ENCODE data around the gene MTHFR.

MTHFR gene

GRCh38 chr1:11779715-11780379 is 25.9 kb downstream of the MTHFR start:
- DNase-seq = no peak

DNA sequence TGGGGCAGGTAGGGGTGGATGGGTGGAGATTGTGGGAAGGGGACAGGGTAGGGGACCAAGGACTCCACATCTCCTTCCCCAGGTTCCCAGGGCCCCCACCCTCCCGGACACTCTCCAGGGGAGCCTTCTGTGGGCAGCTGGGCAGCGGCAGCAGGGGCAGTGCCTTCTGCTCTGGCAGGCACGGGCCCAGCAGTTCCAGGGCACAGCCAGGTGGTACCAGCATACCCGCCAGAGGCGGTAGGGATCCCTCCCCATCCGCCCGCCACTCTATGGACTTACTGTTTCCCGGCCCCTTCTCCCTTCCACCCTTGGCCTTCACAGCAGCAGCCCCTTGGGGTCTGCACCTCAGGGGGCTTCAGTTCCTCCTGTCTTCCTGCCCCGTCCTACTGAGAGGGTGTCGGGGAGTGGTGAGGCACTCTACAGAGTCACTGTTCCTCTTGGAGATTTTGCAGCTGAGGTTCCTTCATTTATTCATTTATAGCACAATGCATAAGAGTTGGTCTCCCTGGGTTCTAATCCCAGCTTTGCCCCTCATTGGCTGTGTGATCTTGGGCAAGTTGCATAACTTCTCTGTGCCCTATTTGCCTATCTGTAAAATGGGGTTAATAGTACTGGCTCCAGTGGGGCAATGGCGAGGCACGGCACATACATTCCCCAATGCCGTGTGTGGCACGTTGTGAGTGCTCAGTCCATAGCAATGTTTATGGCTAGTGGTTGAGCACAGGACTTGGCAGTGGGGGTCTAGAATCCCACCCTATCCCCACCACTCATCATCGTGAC is 26.7 kb downstream of the MTHFR start:
- no peak for DNase-seq

DNA sequence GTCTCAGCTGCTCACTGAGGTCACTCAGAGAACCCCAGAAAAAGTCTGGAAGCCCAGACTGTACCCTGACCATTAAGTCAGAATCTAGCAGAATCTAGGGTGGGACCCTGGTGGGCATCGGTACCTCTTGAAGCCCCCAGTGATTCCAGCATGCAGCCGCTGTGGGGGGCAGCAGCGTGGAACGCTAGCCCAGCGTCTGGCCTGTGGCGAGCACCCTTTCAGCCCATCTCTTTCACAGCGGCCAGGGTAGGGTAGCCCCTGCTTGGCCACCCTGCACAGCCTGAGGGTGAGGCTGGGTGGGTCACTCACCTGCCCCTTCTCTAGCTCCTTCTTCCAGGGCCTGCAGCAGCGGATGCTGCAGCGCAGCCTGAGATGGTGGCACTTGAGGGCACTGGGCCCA is 27.4 kb downstream of the MTHFR start:
- no peak for DNase-seq

- DNase-seq = no peak
Observed at GRCh38 chr1:11777658-11778322, 28.0 kb downstream of the MTHFR start.

GRCh38 chr1:11774753-11775152 is 31.0 kb downstream of the MTHFR start:
- no peak for DNase-seq

DNA sequence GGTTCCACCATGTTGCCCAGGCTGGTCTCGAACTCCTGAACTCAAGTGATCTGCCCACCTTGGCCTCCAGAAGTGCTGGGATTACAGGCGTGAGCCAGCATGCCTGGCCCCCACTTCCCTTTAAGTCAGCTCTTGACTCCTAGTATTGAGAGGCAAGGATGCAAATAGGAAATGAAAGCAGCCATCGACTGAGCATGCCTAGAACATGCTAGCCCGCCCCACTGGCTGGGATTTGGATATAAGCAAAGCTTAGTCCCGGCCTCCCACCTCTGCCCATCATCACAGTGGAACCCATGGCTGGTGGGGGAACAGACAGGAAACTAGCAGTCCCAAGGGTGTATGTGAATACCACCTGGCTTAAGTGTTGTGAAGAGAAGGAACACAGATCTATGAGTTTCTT is 33.3 kb downstream of the MTHFR start:
- no peak for DNase-seq

GRCh38 chr1:11771481-11772043 is 34.2 kb downstream of the MTHFR start:
- no peak for DNase-seq

DNA sequence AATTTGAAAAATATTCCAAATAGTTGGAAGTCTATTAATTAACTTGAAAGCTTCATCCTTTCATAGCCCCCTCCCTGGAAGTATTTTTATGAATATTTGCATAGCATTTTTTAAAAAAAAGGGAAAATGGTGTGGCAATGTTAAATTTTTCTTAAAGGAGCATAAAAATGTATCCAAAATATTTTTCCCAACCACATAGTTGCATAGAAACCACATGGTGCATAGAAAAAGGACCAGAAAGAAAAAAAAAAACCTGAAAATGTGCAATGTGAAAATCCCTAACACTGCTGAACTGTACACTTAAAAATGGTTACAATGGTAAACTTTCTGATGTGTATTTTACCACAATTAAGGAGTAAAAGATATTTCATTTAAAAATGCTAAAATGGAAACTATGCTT is 35.8 kb downstream of the MTHFR start:
- no peak for DNase-seq

DNA sequence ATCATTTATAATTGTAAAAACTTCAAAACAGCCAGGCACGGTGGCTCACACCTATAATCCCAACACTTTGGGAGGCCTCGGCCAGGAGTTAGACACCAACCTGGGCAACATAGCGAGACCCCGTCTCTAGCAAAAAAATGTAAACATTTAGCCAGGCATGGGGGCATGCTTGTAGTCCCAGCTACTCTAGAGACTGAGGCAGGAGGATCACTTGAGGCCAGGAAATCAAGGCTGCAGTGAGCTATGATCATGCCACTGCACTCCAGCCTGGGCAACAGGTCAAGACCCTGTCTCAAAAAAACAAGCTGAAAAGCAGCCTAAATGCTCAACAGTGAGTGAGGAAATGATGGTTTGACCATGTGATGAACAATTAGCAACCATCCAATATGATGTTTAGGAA is 36.5 kb downstream of the MTHFR start:
- no peak for DNase-seq

DNA sequence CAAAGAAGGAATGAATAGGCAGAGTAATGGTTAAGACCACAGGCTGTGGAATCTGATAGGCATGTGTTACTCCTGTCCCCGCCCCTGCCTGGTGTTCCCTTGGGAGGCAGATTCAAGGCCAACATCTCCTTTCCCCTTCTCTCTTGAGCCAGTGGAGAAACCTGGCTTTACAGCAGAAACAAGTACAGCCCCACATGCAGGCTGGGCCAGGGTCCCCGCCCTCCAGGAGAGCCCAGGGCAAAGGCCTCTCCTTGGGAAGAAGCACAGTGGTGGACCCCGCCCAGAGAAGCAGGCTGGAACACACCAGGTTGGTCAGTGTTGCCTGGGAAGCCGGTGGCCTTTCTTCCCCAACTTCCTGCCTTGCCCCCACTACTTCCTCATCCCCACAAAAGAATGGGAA is 36.9 kb downstream of the MTHFR start:
- no peak for DNase-seq

GRCh38 chr1:11767922-11768704 is 37.7 kb downstream of the MTHFR start:
- DNase-seq = no peak

- DNase-seq = no peak
Observed at GRCh38 chr1:11766429-11766776, 39.4 kb downstream of the MTHFR start.

DNA sequence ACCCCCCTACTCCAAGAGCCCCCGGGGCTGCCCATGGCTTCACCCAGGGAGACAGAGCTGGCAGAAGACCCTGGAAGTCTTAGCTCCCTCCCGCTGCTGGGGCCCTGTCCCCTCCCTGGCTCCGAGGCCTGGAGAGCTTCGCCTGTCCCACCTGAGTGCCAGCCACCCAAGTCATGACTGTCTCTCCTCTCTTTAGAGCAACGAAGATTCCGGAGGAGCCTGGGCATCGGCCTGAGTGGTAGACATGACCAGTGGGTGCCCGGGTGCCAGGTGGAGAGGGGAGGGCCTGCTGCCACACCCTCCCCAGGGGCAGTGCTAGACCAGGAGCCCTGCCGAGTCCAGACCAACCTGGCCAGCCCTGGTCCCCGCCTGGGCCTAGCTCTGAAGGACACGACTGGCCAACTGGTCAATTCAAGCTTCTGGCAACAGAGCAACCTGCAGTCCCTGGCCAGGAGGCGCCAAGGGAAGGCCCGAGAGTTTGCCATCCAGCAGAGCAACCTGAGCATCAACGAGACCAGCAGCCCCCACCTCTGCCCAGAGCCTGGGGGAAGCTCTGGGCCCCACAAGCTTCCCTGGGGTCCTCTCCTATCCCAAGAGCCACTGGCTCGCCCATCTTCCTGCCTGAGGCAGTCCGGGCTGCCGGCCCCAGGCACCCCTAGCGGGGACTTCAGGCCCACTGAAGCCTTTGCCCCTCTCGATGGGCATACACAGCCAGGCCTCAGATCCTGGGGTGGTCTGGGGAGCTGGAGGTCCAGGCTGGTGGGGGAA is 39.9 kb downstream of the MTHFR start:
- DNase-seq = no peak

DNA sequence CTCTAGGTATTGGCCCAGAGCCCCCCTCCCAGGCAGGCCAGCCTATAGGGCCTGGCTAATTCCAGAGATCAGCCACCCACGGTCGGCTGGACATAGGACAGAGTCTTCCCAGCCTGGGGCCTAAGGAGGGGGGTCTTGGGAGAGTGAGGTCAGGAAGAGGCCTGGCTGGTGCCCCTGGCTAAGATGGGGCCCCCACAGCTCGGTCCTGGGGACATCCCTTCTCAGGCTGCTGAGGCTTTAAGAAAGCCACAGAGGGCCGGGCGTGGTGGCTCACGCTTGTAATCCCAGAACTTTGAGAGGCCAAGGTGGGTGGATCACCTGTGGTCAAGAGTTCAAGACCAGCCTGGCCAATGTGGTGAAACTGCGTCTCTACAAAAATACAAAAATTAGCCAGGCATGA is 41.2 kb downstream of the MTHFR start:
- DNase-seq = no peak

DNA sequence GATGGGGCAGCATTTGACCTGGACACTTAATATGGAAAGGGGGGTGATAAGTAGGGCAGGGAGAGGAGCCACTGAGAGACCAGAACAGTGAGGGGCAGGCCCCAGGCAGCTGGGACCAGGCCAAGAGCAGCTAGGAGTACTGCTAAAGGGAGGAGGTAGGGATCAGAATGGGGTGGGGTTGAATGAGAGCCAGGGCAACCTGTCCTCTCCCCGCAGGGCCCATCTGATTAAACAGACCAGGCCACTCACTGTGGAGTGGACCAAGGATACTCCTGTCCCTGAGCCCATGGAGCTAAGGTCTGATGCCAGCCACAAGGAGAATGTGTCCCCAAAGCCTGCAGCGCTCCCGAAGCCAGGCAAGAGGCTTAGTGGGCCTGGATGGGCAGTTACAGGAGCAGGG is 41.6 kb downstream of the MTHFR start:
- DNase-seq = no peak

GRCh38 chr1:11761988-11762406 is 43.8 kb downstream of the MTHFR start, which contains the start of gene C1orf167:
C1orf167 (plus strand) TSS chr1:11762193; CDS start chr1:11764401, 2,208 bp downstream.
- DNase-seq = no peak

- DNase-seq = no peak
Observed at GRCh38 chr1:11761285-11761684, 44.5 kb downstream of the MTHFR start.

DNA sequence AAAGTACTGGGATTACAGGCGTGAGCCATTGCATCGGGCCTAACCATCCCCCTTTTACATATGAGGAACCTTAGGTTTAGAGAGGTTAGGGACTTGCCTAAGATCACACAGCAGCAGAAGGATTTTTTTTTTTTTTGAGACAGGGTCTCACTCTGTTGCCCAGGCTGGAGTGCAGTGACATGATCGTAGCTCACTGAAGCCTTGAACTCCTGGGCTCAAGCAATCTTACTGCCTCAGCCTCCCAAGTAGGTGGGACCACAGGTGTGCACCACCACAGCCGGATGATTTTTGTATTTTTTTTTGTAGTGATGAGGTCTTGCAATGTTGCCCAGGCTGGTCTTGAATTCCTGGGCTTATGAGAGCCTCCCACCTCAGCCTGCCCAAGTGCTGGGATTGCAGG is 46.0 kb downstream of the MTHFR start:
- no peak for DNase-seq

- no peak for DNase-seq
Observed at GRCh38 chr1:11757047-11757446, 48.7 kb downstream of the MTHFR start.

DNA sequence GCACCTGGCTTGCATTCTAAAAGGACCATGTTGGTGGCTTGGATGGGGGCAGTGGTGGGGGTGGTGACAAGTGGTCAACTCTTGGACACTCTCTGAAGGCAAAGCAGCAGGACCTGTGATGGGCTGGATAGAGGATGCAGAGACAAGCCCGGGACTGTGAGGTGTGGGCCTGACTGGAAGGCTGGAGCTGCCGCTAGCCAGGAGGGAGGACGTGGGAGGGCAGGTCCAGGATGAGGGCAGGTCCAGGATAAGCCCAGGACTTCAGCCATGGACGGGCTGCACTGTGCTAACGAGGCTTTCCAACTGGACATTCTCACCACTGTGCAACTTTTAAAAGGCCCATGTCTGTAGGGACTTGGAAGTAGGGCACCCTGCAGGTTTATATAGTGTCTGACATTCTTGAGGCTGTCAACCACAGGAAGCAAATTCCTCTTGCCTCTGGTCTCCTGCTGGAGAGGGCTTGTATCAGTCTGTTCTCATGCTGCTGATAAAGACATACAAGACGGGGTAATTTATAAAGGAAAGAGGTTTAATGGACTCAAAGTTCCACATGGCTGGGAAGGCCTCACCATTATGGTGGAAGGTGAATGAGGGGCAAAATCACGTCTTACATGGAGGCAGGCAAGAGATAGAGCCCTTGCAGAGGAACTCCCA is 52.1 kb downstream of the MTHFR start:
- no peak for DNase-seq

- DNase-seq = no peak
Observed at GRCh38 chr1:11752359-11753088, 53.2 kb downstream of the MTHFR start.
